B cell (primary cell): ENCODE data around the gene GSG1L. TPM values are rescaled to one million over a fixed set of nuclear protein-coding genes. Genes with fewer than 3 reads are reported as not detected.

Experiments
- ATAC-seq: fragments of 200-7000 bp; cut with Tn5 transposase; one replicate; pipeline ENCODE4 v1.10.0; 2021; ENCODE audit warnings: low read depth, mild to moderate bottlenecking, moderate number of reproducible peaks, moderate library complexity
- CTCF ChIA-PET: fragments of 350-600 bp; sonication (Branson Sonifier 250); formaldehyde crosslinking; loops from one replicate; lab custom pipeline; 2021; ENCODE audit warnings: antibody characterized with exemption, inconsistent platforms; lab: Charles Lee
- POLR2A ChIA-PET: fragments of 350-600 bp; sonication (Branson Sonifier 250); formaldehyde crosslinking; loops from one replicate; lab custom pipeline; 2021; ENCODE audit warnings: antibody characterized with exemption; lab: Charles Lee
- DNase-seq: peaks from one replicate; pipeline ENCODE4 v3.0.0; 2013
- H2AFZ ChIP-seq: 2 replicates; pipeline ENCODE4 v1.6.1; 2012; ENCODE audit warnings: mild to moderate bottlenecking, low read depth, low read length; ENCODE audit not compliant: insufficient read depth, poor library complexity, severe bottlenecking
- H3K27ac ChIP-seq, 2 donors: 1 replicate in 1 of 2; 2 replicates in 1 of 2; pipeline ENCODE4 v1.5.1; 2012 to 2013; ENCODE audit warnings: low read length in 2 of 2, mild to moderate bottlenecking in 2 of 2, moderate library complexity in 1 of 2
- H3K27me3 ChIP-seq, 4 experiments: fragments of 200-600 bp in 1 of 4; sonication (generic) in 1 of 4; replicated peaks in 1 of 4; 1 replicate in 2 of 4; 2 replicates in 2 of 4; pipeline versions ENCODE4 v1.6.1 to v1.7.0; 2013 to 2016; ENCODE audit warnings: low read length in 3 of 4, mild to moderate bottlenecking in 2 of 4, mixed read lengths in 1 of 4, moderate library complexity in 1 of 4; ENCODE audit not compliant: insufficient read depth in 4 of 4, control insufficient read depth in 3 of 4; ENCODE audit errors: control extremely low read depth in 1 of 4
- H3K36me3 ChIP-seq, 2 experiments: replicated peaks in 1 of 2; 1 replicate in 1 of 2; 2 replicates in 1 of 2; pipeline versions ENCODE4 v1.6.1 to v1.7.1; 2013; ENCODE audit warnings: low read length in 1 of 2; ENCODE audit not compliant: insufficient read depth in 2 of 2, control insufficient read depth in 1 of 2; ENCODE audit errors: control extremely low read depth in 1 of 2, extremely low read depth in 1 of 2
- H3K4me1 ChIP-seq, 2 donors: fragments of 200-600 bp in 1 of 2; sonication (generic) in 1 of 2; 1 replicate in 1 of 2; 2 replicates in 1 of 2; pipeline versions ENCODE4 v1.5.1 to v1.6.1; 2013 to 2017; ENCODE audit warnings: low read length in 2 of 2; ENCODE audit not compliant: control insufficient read depth in 2 of 2, insufficient read depth in 2 of 2
- H3K4me2 ChIP-seq: replicated peaks from 2 replicates; pipeline ENCODE3; 2012; ENCODE audit warnings: mild to moderate bottlenecking, low read depth, low read length; ENCODE audit not compliant: poor library complexity, severe bottlenecking
- H3K4me3 ChIP-seq, 5 experiments: fragments of 200-600 bp in 1 of 5; sonication (generic) in 1 of 5; 1 replicate in 3 of 5; 2 replicates in 2 of 5; pipeline versions ENCODE4 v1.5.1 to v1.7.0; 2011 to 2016; ENCODE audit warnings: low read length in 4 of 5, mild to moderate bottlenecking in 4 of 5, low read depth in 2 of 5, control low read depth in 1 of 5, moderate library complexity in 1 of 5; ENCODE audit not compliant: insufficient read depth in 1 of 5; ENCODE audit errors: control extremely low read depth in 1 of 5, extremely low read depth in 1 of 5
- H3K79me2 ChIP-seq: fragments of 200-600 bp; sonication (generic); one replicate; pipeline ENCODE4 v1.6.0; 2016; ENCODE audit warnings: low read length; ENCODE audit not compliant: control insufficient read depth, insufficient read depth
- H3K9ac ChIP-seq: fragments of 200-600 bp; sonication (generic); 2 replicates; pipeline ENCODE4 v1.6.1; 2017; ENCODE audit warnings: mild to moderate bottlenecking, low read length, moderate library complexity
- H3K9me3 ChIP-seq, 3 donors: one replicate each; pipeline versions ENCODE4 v1.6.1 to v1.7.1; 2013; ENCODE audit warnings: low read length in 2 of 3; ENCODE audit not compliant: control insufficient read depth in 2 of 3, insufficient read depth in 1 of 3; ENCODE audit errors: control extremely low read depth in 1 of 3
- H4K20me1 ChIP-seq: 2 replicates; pipeline ENCODE4 v1.6.0; 2012; ENCODE audit warnings: mild to moderate bottlenecking, low read length; ENCODE audit not compliant: insufficient read depth, control insufficient read depth, poor library complexity, severe bottlenecking
- H3K27ac Mint-ChIP-seq: one replicate; pipeline ENCODE4 v1.8.0; 2021; ENCODE audit warnings: mixed read lengths
- H3K27me3 Mint-ChIP-seq: one replicate; pipeline ENCODE4 v1.8.0; 2021; ENCODE audit warnings: mixed read lengths
- H3K4me1 Mint-ChIP-seq: one replicate; pipeline ENCODE4 v1.8.0; 2021; ENCODE audit warnings: mixed read lengths
- H3K4me3 Mint-ChIP-seq: one replicate; pipeline ENCODE4 v1.8.0; 2021; ENCODE audit warnings: mixed read lengths
- H3K9me3 Mint-ChIP-seq: one replicate; pipeline ENCODE4 v1.8.0; 2022; ENCODE audit warnings: mixed read lengths; ENCODE audit not compliant: insufficient read depth
- EZH2 ChIP-seq: IDR thresholded peaks from 2 replicates; pipeline ENCODE4 v1.6.1; 2012; ENCODE audit warnings: borderline replicate concordance, low read depth, mild to moderate bottlenecking, moderate library complexity, low read length; ENCODE audit not compliant: insufficient read depth, poor library complexity, severe bottlenecking
- WGBS: methylation state at CpG from one replicate; pipeline ENCODE4 v1.1.5; 2013; ENCODE audit warnings: missing lambda C conversion rate; ENCODE audit not compliant: insufficient coverage; 5-methylcytosine and 5-hydroxymethylcytosine counted together
- intact Hi-C: fragments of 100-400 bp; cut with micrococcal nuclease; formaldehyde crosslinking; loops from one replicate; pipeline ENCODE4 v1.10.0; 2022
- polyA plus RNA-seq: library from polyadenylated mRNA; depleted of rRNA; stranded (reverse); fragments of >200 nt; gene quantifications from 2 replicates; pipeline ENCODE4 v1.2.3, GENCODE V29; 2012
- total RNA-seq, 2 donors: library from RNA; stranded (reverse); fragments of 120-200 nt in 1 of 2; gene quantifications; 1 replicate in 1 of 2; 2 replicates in 1 of 2; pipeline versions ENCODE4 v1.2.3 to v1.2.4, GENCODE V29; 2013 to 2022
- TF ChIP-seq, protein P1 (sequence below): fragments of 200-600 bp; IDR thresholded peaks from one replicate; pipeline ENCODE4 v1.8.0; 2022; ENCODE audit warnings: antibody characterized with exemption, mild to moderate bottlenecking

Gene GSG1L
- total and polyA plus RNA-seq, 2 donors (not counting 1 experiment from before 2014, with no cell fraction given) = 0.01 TPM; not detected in 1

DNA sequence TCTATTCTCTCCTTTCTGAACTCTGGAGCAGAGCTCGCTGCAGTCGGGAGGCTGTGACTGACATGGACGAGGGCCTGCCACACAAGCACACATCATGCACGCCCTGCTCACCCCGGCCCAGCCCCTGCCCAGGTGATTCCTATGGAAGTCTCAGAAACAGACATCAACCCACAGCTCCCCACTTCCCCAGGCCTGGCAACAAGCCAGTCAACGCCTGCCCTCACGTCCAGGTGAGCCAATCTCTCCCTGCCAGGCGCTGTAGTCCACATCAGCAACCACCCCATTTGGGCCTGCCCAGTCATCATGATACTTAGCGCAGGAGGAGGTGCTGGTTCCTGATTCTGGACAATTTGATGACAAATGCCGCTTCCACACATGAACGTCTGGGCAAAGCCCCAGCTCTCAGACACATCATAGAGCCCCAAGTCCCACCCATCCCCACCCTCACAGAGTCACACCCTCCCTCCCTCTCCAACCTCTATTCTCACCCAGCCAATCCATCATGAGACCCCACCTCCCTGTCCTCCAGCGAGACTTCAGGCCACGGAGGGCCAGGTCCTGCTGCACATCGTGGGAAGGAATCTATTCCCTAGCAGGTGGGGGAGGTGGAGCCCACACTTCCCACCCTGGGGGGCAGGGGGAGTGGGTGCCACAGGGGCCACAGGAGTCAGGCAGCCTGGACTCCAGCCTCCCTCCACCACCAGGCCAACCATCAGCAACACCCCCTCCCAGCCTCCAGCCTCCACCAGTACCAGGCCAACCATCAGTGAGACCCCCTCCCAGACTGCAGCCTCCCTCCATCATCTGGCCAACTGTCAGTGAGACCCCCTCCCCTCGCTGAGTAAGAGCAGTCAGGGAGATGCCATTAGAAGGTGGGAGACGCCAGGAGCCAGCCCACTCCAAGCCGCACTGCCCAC is 33.7 kb upstream of the GSG1L start:
- Mint-ChIP-seq H3K4me3 (no peak overlapping the region), H3K9me3 (no peaks in the 10 kb centered on the region), H3K27me3 (no peaks in the 10 kb centered on the region), H3K27ac (no peak overlapping the region), H3K4me1 (no peaks in the 10 kb centered on the region)
- no peak overlapping the region for H2AFZ ChIP-seq
- DNase-seq = no peak
- no peaks in the 10 kb centered on the region for H3K79me2 ChIP-seq
- H3K36me3 ChIP-seq = peaks cover 0 to 49% of the 10 kb centered on the region in 2 experiments
- no peaks in the 10 kb centered on the region for H3K27me3 ChIP-seq
- H3K9me3 ChIP-seq = no peaks in the 10 kb centered on the region
- intact Hi-C loops = no loop called here
- no peak for TF ChIP-seq EZH2
- TF ChIP-seq, protein P1, sequence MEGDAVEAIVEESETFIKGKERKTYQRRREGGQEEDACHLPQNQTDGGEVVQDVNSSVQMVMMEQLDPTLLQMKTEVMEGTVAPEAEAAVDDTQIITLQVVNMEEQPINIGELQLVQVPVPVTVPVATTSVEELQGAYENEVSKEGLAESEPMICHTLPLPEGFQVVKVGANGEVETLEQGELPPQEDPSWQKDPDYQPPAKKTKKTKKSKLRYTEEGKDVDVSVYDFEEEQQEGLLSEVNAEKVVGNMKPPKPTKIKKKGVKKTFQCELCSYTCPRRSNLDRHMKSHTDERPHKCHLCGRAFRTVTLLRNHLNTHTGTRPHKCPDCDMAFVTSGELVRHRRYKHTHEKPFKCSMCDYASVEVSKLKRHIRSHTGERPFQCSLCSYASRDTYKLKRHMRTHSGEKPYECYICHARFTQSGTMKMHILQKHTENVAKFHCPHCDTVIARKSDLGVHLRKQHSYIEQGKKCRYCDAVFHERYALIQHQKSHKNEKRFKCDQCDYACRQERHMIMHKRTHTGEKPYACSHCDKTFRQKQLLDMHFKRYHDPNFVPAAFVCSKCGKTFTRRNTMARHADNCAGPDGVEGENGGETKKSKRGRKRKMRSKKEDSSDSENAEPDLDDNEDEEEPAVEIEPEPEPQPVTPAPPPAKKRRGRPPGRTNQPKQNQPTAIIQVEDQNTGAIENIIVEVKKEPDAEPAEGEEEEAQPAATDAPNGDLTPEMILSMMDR = no peak
- H4K20me1 ChIP-seq = peaks cover 18% of the 10 kb centered on the region
- ATAC-seq = no peak
- no peaks in the 10 kb centered on the region for H3K4me1 ChIP-seq
- ChIA-PET POLR2A (no interaction called here), CTCF (no interaction called here)
- H3K4me2 ChIP-seq = no peak overlapping the region
- no peak overlapping the region for H3K9ac ChIP-seq
- WGBS = 93% methylated on average over 13 of the region's 17 CpGs
- H3K27ac ChIP-seq = no peak overlapping the region
- H3K4me3 ChIP-seq = no peak overlapping the region

DNA sequence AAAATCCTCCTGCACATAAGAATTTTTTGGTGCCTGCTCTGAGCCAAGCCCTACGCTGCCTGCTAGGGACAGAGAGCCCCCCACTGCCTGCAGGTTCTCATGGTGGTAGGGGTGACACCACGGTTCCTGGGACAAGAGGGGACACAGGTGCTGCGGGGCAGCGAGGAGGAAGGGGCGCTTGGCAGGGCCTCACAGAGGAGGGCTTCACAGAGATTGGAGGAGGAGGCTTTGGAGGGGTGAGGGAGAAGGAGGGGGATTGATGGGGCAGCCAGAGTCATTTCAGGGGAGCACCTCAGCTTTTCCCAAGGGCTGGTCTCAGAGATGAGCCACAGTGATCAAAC is 29.8 kb upstream of the GSG1L start:
- Histone ChIP-seq H3K9me3 (no peaks in the 10 kb centered on the region), H3K79me2 (no peaks in the 10 kb centered on the region), H3K4me3 (no peak overlapping the region), H3K27ac (no peak overlapping the region), H2AFZ (no peak overlapping the region), H3K27me3 (no peaks in the 10 kb centered on the region), H3K4me2 (no peak overlapping the region), H3K9ac (no peak overlapping the region), H4K20me1 (peaks cover 20% of the 10 kb centered on the region), H3K36me3 (peaks cover 0 to 14% of the 10 kb centered on the region in 2 experiments), H3K4me1 (no peaks in the 10 kb centered on the region)
- H3K4me3 Mint-ChIP-seq = no peak overlapping the region
- no peaks in the 10 kb centered on the region for H3K27me3 Mint-ChIP-seq
- no peak for DNase-seq
- intact Hi-C loops = no loop called here
- TF ChIP-seq EZH2 = no peak
- TF ChIP-seq, protein P1 = no peak
- H3K9me3 Mint-ChIP-seq = no peaks in the 10 kb centered on the region
- H3K4me1 Mint-ChIP-seq = peaks cover 2% of the 10 kb centered on the region
- ATAC-seq = no peak
- no peak overlapping the region for H3K27ac Mint-ChIP-seq
- POLR2A ChIA-PET = no interaction called here
- 91% methylated on average over 5 of the region's 5 CpGs for WGBS
- CTCF ChIA-PET = no interaction called here
